HEK293 (cell line): ENCODE measurements around the gene DNAL4.

ENCODE experiments used
- CTCF ChIA-PET: fragments of 350-600 bp; formaldehyde crosslinking; extraction: SDS; loops from one replicate; lab custom pipeline; 2021; ENCODE audit warnings: antibody characterized with exemption; lab: Yijun Ruan, JAX
- POLR2A ChIA-PET: fragments of 300-600 bp; formaldehyde crosslinking; extraction: SDS; loops from one replicate; lab custom pipeline; 2020; ENCODE audit warnings: antibody characterized with exemption, inconsistent platforms; lab: Yijun Ruan, JAX
- H3K27ac ChIP-seq: fragments of 200-500 bp; sonication (Bioruptor generic); 2 replicates; pipeline ENCODE4 v1.5.1; 2014; ENCODE audit warnings: low read depth, low read length, control low read depth, inconsistent platforms; ENCODE audit errors: extremely low read depth
- H3K36me3 ChIP-seq, 2 experiments: fragments of 200-500 bp in 1 of 2; sonication (Bioruptor generic) in 1 of 2; 1 replicate in 1 of 2; 2 replicates in 1 of 2; pipeline ENCODE4 v1.5.1; 2014 to 2017; ENCODE audit warnings: inconsistent platforms in 2 of 2, low read length in 2 of 2; ENCODE audit not compliant: control insufficient read depth in 2 of 2, insufficient read depth in 1 of 2
- H3K4me1 ChIP-seq: fragments of 200-500 bp; sonication (Bioruptor generic); 2 replicates; pipeline ENCODE4 v1.5.1; 2014; ENCODE audit warnings: mild to moderate bottlenecking, low read length, inconsistent platforms; ENCODE audit not compliant: control insufficient read depth, insufficient read depth
- H3K4me3 ChIP-seq: 2 replicates; pipeline ENCODE4 v1.5.1; 2011; ENCODE audit warnings: low read depth, mild to moderate bottlenecking, control low read depth, low read length, moderate library complexity
- H3K9me3 ChIP-seq: fragments of 200-500 bp; sonication (Bioruptor generic); 2 replicates; pipeline ENCODE4 v1.5.1; 2014; ENCODE audit warnings: low read depth, low read length, inconsistent platforms; ENCODE audit not compliant: control insufficient read depth, insufficient read depth
- BCL11A ChIP-seq: fragments of 450-650 bp; formaldehyde crosslinking; IDR thresholded peaks from 2 replicates; pipeline ENCODE4 v1.5.1; 2016; ENCODE audit warnings: low read depth, missing biosample characterization, missing genetic modification characterization
- GLIS1 ChIP-seq: fragments of 450-650 bp; formaldehyde crosslinking; IDR thresholded peaks from 2 replicates; pipeline ENCODE4 v1.5.1; 2016; ENCODE audit warnings: missing biosample characterization, missing genetic modification characterization
- INSM2 ChIP-seq: fragments of 450-650 bp; formaldehyde crosslinking; IDR thresholded peaks from 2 replicates; pipeline ENCODE4 v1.5.1; 2016; ENCODE audit warnings: missing biosample characterization, missing genetic modification characterization
- KLF10 ChIP-seq: fragments of 450-650 bp; IDR thresholded peaks from 2 replicates; pipeline ENCODE4 v1.5.1; 2018; ENCODE audit warnings: missing biosample characterization, mild to moderate bottlenecking, missing genetic modification characterization
- MZF1 ChIP-seq: fragments of 450-650 bp; formaldehyde crosslinking; IDR thresholded peaks from 2 replicates; pipeline ENCODE4 v1.5.1; 2017; ENCODE audit warnings: missing biosample characterization, missing genetic modification characterization, borderline replicate concordance
- PRDM1 ChIP-seq: fragments of 450-650 bp; formaldehyde crosslinking; IDR thresholded peaks from 2 replicates; pipeline ENCODE4; 2016; ENCODE audit warnings: missing biosample characterization, missing genetic modification characterization
- RBAK ChIP-seq: fragments of 450-650 bp; formaldehyde crosslinking; IDR thresholded peaks from 2 replicates; pipeline ENCODE4 v1.5.1; 2016; ENCODE audit warnings: missing biosample characterization, missing genetic modification characterization
- REST ChIP-seq: fragments of 450-650 bp; formaldehyde crosslinking; IDR thresholded peaks from 2 replicates; pipeline ENCODE4 v1.5.1; 2016; ENCODE audit warnings: missing biosample characterization, missing genetic modification characterization
- TCF7L2 ChIP-seq: IDR thresholded peaks from 2 replicates; pipeline ENCODE4 v1.6.1; 2011; ENCODE audit warnings: low read depth, mild to moderate bottlenecking, inconsistent platforms, low read length, moderate library complexity, borderline replicate concordance
- YY2 ChIP-seq: fragments of 450-650 bp; formaldehyde crosslinking; IDR thresholded peaks from 2 replicates; pipeline ENCODE4 v1.5.1; 2016; ENCODE audit warnings: missing biosample characterization, missing genetic modification characterization
- ZBTB10 ChIP-seq: fragments of 450-650 bp; formaldehyde crosslinking; IDR thresholded peaks from 2 replicates; pipeline ENCODE4 v1.5.1; 2016; ENCODE audit warnings: missing biosample characterization, missing genetic modification characterization
- ZBTB20 ChIP-seq: fragments of 450-650 bp; formaldehyde crosslinking; IDR thresholded peaks from 2 replicates; pipeline ENCODE4 v1.5.1; 2016; ENCODE audit warnings: missing biosample characterization, missing genetic modification characterization
- ZBTB44 ChIP-seq: fragments of 450-650 bp; IDR thresholded peaks from 2 replicates; pipeline ENCODE4 v1.5.1; 2018; ENCODE audit warnings: missing biosample characterization, mild to moderate bottlenecking, missing genetic modification characterization
- ZBTB8A ChIP-seq: fragments of 450-650 bp; formaldehyde crosslinking; IDR thresholded peaks from 2 replicates; pipeline ENCODE4 v1.5.1; 2016; ENCODE audit warnings: missing biosample characterization, missing genetic modification characterization
- ZEB2 ChIP-seq: fragments of 450-650 bp; formaldehyde crosslinking; IDR thresholded peaks from 2 replicates; pipeline ENCODE4 v1.5.1; 2016; ENCODE audit warnings: missing biosample characterization, missing genetic modification characterization
- ZNF223 ChIP-seq: fragments of 450-650 bp; formaldehyde crosslinking; IDR thresholded peaks from 2 replicates; pipeline ENCODE4 v1.5.1; 2016; ENCODE audit warnings: missing biosample characterization, missing genetic modification characterization
- ZNF248 ChIP-seq: fragments of 450-650 bp; formaldehyde crosslinking; IDR thresholded peaks from 2 replicates; pipeline ENCODE4 v1.5.1; 2017; ENCODE audit warnings: missing biosample characterization, missing genetic modification characterization
- ZNF335 ChIP-seq: fragments of 450-650 bp; formaldehyde crosslinking; conservative IDR thresholded peaks from 2 replicates; pipeline ENCODE4 v1.5.1; 2016; ENCODE audit warnings: missing biosample characterization, missing genetic modification characterization
- ZNF366 ChIP-seq: fragments of 450-650 bp; formaldehyde crosslinking; conservative IDR thresholded peaks from 2 replicates; pipeline ENCODE4 v1.5.1; 2016; ENCODE audit warnings: missing biosample characterization, missing genetic modification characterization
- ZNF394 ChIP-seq: fragments of 450-650 bp; formaldehyde crosslinking; IDR thresholded peaks from 2 replicates; pipeline ENCODE4 v1.5.1; 2016; ENCODE audit warnings: missing biosample characterization, missing genetic modification characterization, mild to moderate bottlenecking, moderate library complexity, borderline replicate concordance
- ZNF416 ChIP-seq: fragments of 450-650 bp; formaldehyde crosslinking; IDR thresholded peaks from 2 replicates; pipeline ENCODE4 v1.5.1; 2016; ENCODE audit warnings: missing biosample characterization, missing genetic modification characterization
- ZNF555 ChIP-seq: fragments of 450-650 bp; formaldehyde crosslinking; conservative IDR thresholded peaks from 2 replicates; pipeline ENCODE4 v1.5.1; 2017; ENCODE audit warnings: missing biosample characterization, mild to moderate bottlenecking, missing genetic modification characterization, inconsistent platforms
- ZNF571 ChIP-seq: fragments of 450-650 bp; formaldehyde crosslinking; IDR thresholded peaks from 2 replicates; pipeline ENCODE4 v1.5.0; 2017; ENCODE audit warnings: missing biosample characterization, missing genetic modification characterization
- ZNF600 ChIP-seq: fragments of 450-650 bp; formaldehyde crosslinking; IDR thresholded peaks from 2 replicates; pipeline ENCODE4 v1.5.1; 2016; ENCODE audit warnings: missing biosample characterization, missing genetic modification characterization
- ZNF776 ChIP-seq: fragments of 450-650 bp; formaldehyde crosslinking; IDR thresholded peaks from 2 replicates; pipeline ENCODE4 v1.5.0; 2017; ENCODE audit warnings: missing biosample characterization, missing genetic modification characterization, borderline replicate concordance

The DNAL4 gene

GRCh38 chr22:38755911-38756532, 37.9 kb downstream of the DNAL4 start, which contains the start of gene SUN2 (continued):
- TF ChIP-seq PRDM1 (no peak), GLIS1 (tag by site-specific recombination) (peak; percentile 43; the same call in 1 of the 2 replicates), RBAK (tag by site-specific recombination) (no peak)
- TF ChIP-seq, all 188 proteins: peak for 28

- ChIA-PET POLR2A (interaction anchor here (0.7 kb wide), 1 partner anchor 15 kb away, joined by 5 read pairs; no protein-coding TSS in a partner anchor), CTCF (interaction anchor here (1.0 to 3.5 kb wide), 3 partner anchors 11 to 22 kb away, joined by 5 to 23 read pairs (median 5); no protein-coding TSS in a partner anchor)
- no peaks in the 10 kb centered on the region for H3K9me3 ChIP-seq
- peak overlapping the region; percentile 71 for H3K4me3 ChIP-seq
- H3K4me1 ChIP-seq: peaks cover 9% of the 10 kb centered on the region
- H3K27ac ChIP-seq: peak overlapping the region; percentile 97
- H3K36me3 ChIP-seq: peaks cover 6 to 34% of the 10 kb centered on the region in 2 experiments; a peak in 2 of 3 replicates
- TF ChIP-seq ZNF776: no peak
- no peak for TF ChIP-seq REST (tag by site-specific recombination)
- no peak for TF ChIP-seq INSM2 (tag by site-specific recombination)
- peak; percentile 29; the same call in 1 of the 2 replicates for TF ChIP-seq KLF10 (tag by site-specific recombination)
- TF ChIP-seq YY2 (tag by site-specific recombination): no peak
- TF ChIP-seq ZBTB10 (tag by site-specific recombination): no peak; the same call in 1 of the 2 replicates
- TF ChIP-seq ZNF571 (tag by site-specific recombination): no peak
- TF ChIP-seq ZBTB20 (tag by site-specific recombination): peak; percentile 82
- no peak for TF ChIP-seq ZNF416 (tag by site-specific recombination)
- TF ChIP-seq ZEB2: 0 out of 2 replicates have a peak, but pooled peaks have one; percentile 19
- no peak for TF ChIP-seq RBAK (tag by site-specific recombination)
- no peak for TF ChIP-seq MZF1 (tag by site-specific recombination)
- no peak for TF ChIP-seq ZBTB44 (tag by site-specific recombination)
- no peak for TF ChIP-seq ZNF555
- peak; percentile 76 for TF ChIP-seq ZBTB8A
- peak; percentile 67; the same call in 1 of the 2 replicates for TF ChIP-seq BCL11A
- no peak for TF ChIP-seq ZNF248 (tag by site-specific recombination)
- TF ChIP-seq ZNF335 (tag by site-specific recombination): peak; percentile 95
- no peak for TF ChIP-seq TCF7L2
- TF ChIP-seq ZNF223 (tag by site-specific recombination): no peak
- TF ChIP-seq ZNF600 (tag by site-specific recombination): no peak
- TF ChIP-seq GLIS1 (tag by site-specific recombination): no peak
- TF ChIP-seq ZNF394: 0 out of 2 replicates have a peak, but pooled peaks have one; percentile 15
- no peak for TF ChIP-seq ZNF366
Measured at GRCh38 chr22:38755155-38755910, 38.6 kb downstream of the DNAL4 start.
